Glutamatergic neuron (in vitro differentiated cells): ENCODE measurements around the gene WNT4. TPM values are rescaled to one million over a fixed set of nuclear protein-coding genes. Genes with fewer than 3 reads are reported as not detected.

Experiments
- DNase-seq: peaks from one replicate; pipeline ENCODE4 v3.0.0; 2022
- H3K27ac Mint-ChIP-seq: one replicate; pipeline ENCODE4 v1.8.0; 2020; ENCODE audit warnings: mild to moderate bottlenecking, mixed read lengths, inconsistent platforms; ENCODE audit not compliant: unreplicated experiment
- H3K27me3 Mint-ChIP-seq: one replicate; pipeline ENCODE4 v1.8.0; 2020; ENCODE audit warnings: mild to moderate bottlenecking, moderate library complexity, mixed read lengths, inconsistent platforms; ENCODE audit not compliant: unreplicated experiment
- H3K36me3 Mint-ChIP-seq: one replicate; pipeline ENCODE4 v1.8.0; 2020; ENCODE audit warnings: mild to moderate bottlenecking, mixed read lengths, inconsistent platforms; ENCODE audit not compliant: unreplicated experiment
- H3K4me1 Mint-ChIP-seq: one replicate; pipeline ENCODE4 v1.8.0; 2020; ENCODE audit warnings: mild to moderate bottlenecking, low read depth, mixed read lengths, inconsistent platforms; ENCODE audit not compliant: unreplicated experiment
- H3K4me3 Mint-ChIP-seq: one replicate; pipeline ENCODE4 v1.8.0; 2020; ENCODE audit warnings: mild to moderate bottlenecking, mixed read lengths, inconsistent platforms; ENCODE audit not compliant: unreplicated experiment
- H3K9me3 Mint-ChIP-seq: one replicate; pipeline ENCODE4 v1.8.0; 2020; ENCODE audit warnings: mild to moderate bottlenecking, moderate library complexity, mixed read lengths, inconsistent platforms; ENCODE audit not compliant: unreplicated experiment
- CTCF ChIP-seq: fragments of 200-600 bp; sonication (generic); IDR thresholded peaks from one replicate; pipeline ENCODE4 v1.5.0; 2021; ENCODE audit not compliant: partially characterized antibody, unreplicated experiment
- total RNA-seq: library from RNA; stranded (reverse); fragmentation: NEBNext Ultra II Directional; extraction: Animal tissue kit (Norgen Biotek cat#: 25700); gene quantifications from one replicate; pipeline ENCODE4 v1.2.1, GENCODE V29; 2021; ENCODE audit not compliant: unreplicated experiment

WNT4 gene
- total RNA-seq, 1 donor from 2014 or later = not detected

- no peak overlapping the region for H3K27ac Mint-ChIP-seq
- no peak for TF ChIP-seq CTCF
- H3K9me3 Mint-ChIP-seq = no peaks in the 10 kb centered on the region
- H3K4me3 Mint-ChIP-seq = no peak overlapping the region
- no peaks in the 10 kb centered on the region for H3K36me3 Mint-ChIP-seq
- DNase-seq = no peak
- peaks cover 5% of the 10 kb centered on the region for H3K27me3 Mint-ChIP-seq
- peaks cover 1% of the 10 kb centered on the region for H3K4me1 Mint-ChIP-seq
Measured at GRCh38 chr1:22132517-22133235, 10.2 kb downstream of the WNT4 start.

GRCh38 chr1:22131875-22132486 is 10.9 kb downstream of the WNT4 start:
- H3K27me3 Mint-ChIP-seq = peaks cover 5% of the 10 kb centered on the region
- peak; percentile 76 for DNase-seq
- no peaks in the 10 kb centered on the region for H3K9me3 Mint-ChIP-seq
- H3K4me3 Mint-ChIP-seq = no peak overlapping the region
- no peak overlapping the region for H3K27ac Mint-ChIP-seq
- peak; percentile 79 for TF ChIP-seq CTCF
- H3K36me3 Mint-ChIP-seq = no peaks in the 10 kb centered on the region
- H3K4me1 Mint-ChIP-seq = no peaks in the 10 kb centered on the region

GRCh38 chr1:22131062-22131461 is 11.8 kb downstream of the WNT4 start:
- Mint-ChIP-seq H3K4me3 (no peak overlapping the region), H3K9me3 (peaks cover 2% of the 10 kb centered on the region), H3K4me1 (peaks cover 6% of the 10 kb centered on the region), H3K27me3 (peaks cover 5% of the 10 kb centered on the region), H3K27ac (no peak overlapping the region), H3K36me3 (no peaks in the 10 kb centered on the region)
- DNase-seq = no peak
- no peak for TF ChIP-seq CTCF

GRCh38 chr1:22129501-22130117 is 13.3 kb downstream of the WNT4 start:
- no peak overlapping the region for H3K4me3 Mint-ChIP-seq
- no peak overlapping the region for H3K27ac Mint-ChIP-seq
- peaks cover 2% of the 10 kb centered on the region for H3K9me3 Mint-ChIP-seq
- no peaks in the 10 kb centered on the region for H3K36me3 Mint-ChIP-seq
- no peak for TF ChIP-seq CTCF
- H3K27me3 Mint-ChIP-seq = peaks cover 5% of the 10 kb centered on the region
- peaks cover 6% of the 10 kb centered on the region for H3K4me1 Mint-ChIP-seq
- no peak for DNase-seq

- Mint-ChIP-seq H3K27me3 (peaks cover 5% of the 10 kb centered on the region), H3K36me3 (no peaks in the 10 kb centered on the region), H3K9me3 (peaks cover 2% of the 10 kb centered on the region), H3K4me3 (no peak overlapping the region), H3K4me1 (peaks cover 6% of the 10 kb centered on the region), H3K27ac (no peak overlapping the region)
- DNase-seq = no peak
- TF ChIP-seq CTCF = no peak
Measured at GRCh38 chr1:22128392-22128791, 14.5 kb downstream of the WNT4 start.
